OCI-LY1 (cell line): ENCODE results near the gene TAAR9.

Experiments
- H2AFZ ChIP-seq: fragments of 200-600 bp; sonication (generic), shearing (Covaris generic); 2 replicates; pipeline ENCODE4 v1.6.0; 2014; ENCODE audit warnings: antibody characterized with exemption, mild to moderate bottlenecking, low read length
- H3F3A ChIP-seq: fragments of 200-600 bp; sonication (generic), shearing (Covaris generic); 2 replicates; pipeline ENCODE4 v1.6.0; 2014; ENCODE audit warnings: mild to moderate bottlenecking, antibody characterized with exemption, low read length, moderate library complexity; ENCODE audit not compliant: insufficient read depth
- H3K27ac ChIP-seq: fragments of 200-600 bp; sonication (generic); 2 replicates; pipeline ENCODE4 v1.5.1; 2014; ENCODE audit warnings: low read length, mixed run types, mild to moderate bottlenecking, low read depth; ENCODE audit not compliant: poor library complexity, severe bottlenecking
- H3K27me3 ChIP-seq: fragments of 200-600 bp; sonication (generic); 2 replicates; pipeline ENCODE4 v1.6.0; 2014; ENCODE audit warnings: antibody characterized with exemption, mild to moderate bottlenecking, low read length, moderate library complexity; ENCODE audit not compliant: insufficient read depth
- H3K36me3 ChIP-seq: fragments of 200-600 bp; sonication (generic); 2 replicates; pipeline ENCODE4 v1.6.1; 2014; ENCODE audit warnings: mild to moderate bottlenecking, antibody characterized with exemption, low read length, moderate library complexity, mixed read lengths; ENCODE audit not compliant: insufficient read depth
- H3K4me1 ChIP-seq: fragments of 200-600 bp; sonication (generic); 2 replicates; pipeline ENCODE4 v1.5.1; 2014; ENCODE audit warnings: mild to moderate bottlenecking, low read length, moderate library complexity; ENCODE audit not compliant: insufficient read depth, severe bottlenecking
- H3K4me2 ChIP-seq: fragments of 200-600 bp; sonication (generic), shearing (Covaris generic); 2 replicates; pipeline ENCODE4 v1.6.1; 2014; ENCODE audit warnings: low read length
- H3K4me3 ChIP-seq: fragments of 200-600 bp; sonication (generic); 2 replicates; pipeline ENCODE4 v1.5.1; 2014; ENCODE audit warnings: low read length, low read depth, mild to moderate bottlenecking, mixed read lengths; ENCODE audit not compliant: poor library complexity, severe bottlenecking
- H3K79me2 ChIP-seq: fragments of 200-600 bp; shearing (Covaris generic); 2 replicates; pipeline ENCODE4 v1.6.1; 2016; ENCODE audit warnings: mixed run types, low read length, mixed read lengths; ENCODE audit not compliant: insufficient read depth
- H3K9ac ChIP-seq: fragments of 200-600 bp; sonication (generic), shearing (Covaris generic); 2 replicates; pipeline ENCODE4 v1.6.1; 2014; ENCODE audit warnings: mild to moderate bottlenecking, low read length, mixed read lengths
- H3K9me2 ChIP-seq: fragments of 200-600 bp; sonication (generic), shearing (Covaris generic); 2 replicates; pipeline ENCODE4 v1.6.1; 2014; ENCODE audit warnings: low read depth, mild to moderate bottlenecking, low read length, mixed read lengths
- H3K9me3 ChIP-seq: fragments of 200-600 bp; shearing (Covaris generic); 2 replicates; pipeline ENCODE4 v1.6.1; 2014; ENCODE audit warnings: low read length, mixed read lengths
- H4K20me1 ChIP-seq: fragments of 200-600 bp; sonication (generic), shearing (Covaris generic); 2 replicates; pipeline ENCODE4 v1.6.0; 2016; ENCODE audit warnings: mild to moderate bottlenecking, low read length; ENCODE audit not compliant: insufficient read depth
- EZH2 ChIP-seq: fragments of 200-600 bp; sonication (generic), shearing (Covaris generic); IDR thresholded peaks from 2 replicates; pipeline ENCODE4 v1.8.0; 2017; ENCODE audit warnings: borderline replicate concordance, mixed run types, mild to moderate bottlenecking, antibody characterized with exemption, low read length, moderate library complexity, mixed read lengths
- TF ChIP-seq, protein P1 (sequence below): fragments of 200-600 bp; sonication (generic), shearing (Covaris generic); IDR thresholded peaks from 2 replicates; pipeline ENCODE4 v1.5.1; 2017; ENCODE audit warnings: mild to moderate bottlenecking, antibody characterized with exemption, low read length, moderate library complexity, mixed read lengths

Gene TAAR9

DNA sequence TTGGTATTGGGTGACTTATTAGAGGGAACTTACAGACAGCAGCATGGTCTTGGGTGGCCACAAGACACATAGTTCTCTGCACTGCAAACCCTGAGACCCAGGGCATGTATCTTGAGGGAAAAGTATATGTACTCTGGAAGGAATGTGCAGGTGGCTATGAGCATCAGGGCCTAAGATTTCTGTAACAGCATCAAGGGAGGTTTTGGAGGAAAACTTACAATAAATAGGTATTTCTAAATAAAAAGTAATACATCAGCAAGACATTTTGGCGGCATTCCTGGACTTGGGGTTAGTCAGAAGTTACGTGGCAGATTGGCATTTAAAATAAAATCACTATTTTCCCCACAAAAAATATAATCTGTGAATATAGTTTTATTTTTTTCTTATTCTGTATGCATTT is 17.1 kb upstream of the TAAR9 start:
- Histone ChIP-seq H4K20me1 (no peaks in the 10 kb centered on the region), H3K9ac (no peak overlapping the region), H3K36me3 (no peaks in the 10 kb centered on the region), H3K4me3 (no peak overlapping the region), H3K4me1 (no peaks in the 10 kb centered on the region), H3K27ac (no peak overlapping the region), H3F3A (no peaks in the 10 kb centered on the region), H2AFZ (no peak overlapping the region), H3K27me3 (no peaks in the 10 kb centered on the region), H3K9me3 (no peaks in the 10 kb centered on the region), H3K79me2 (no peaks in the 10 kb centered on the region), H3K4me2 (no peak overlapping the region), H3K9me2 (no peaks in the 10 kb centered on the region)
- TF ChIP-seq, protein P1, sequence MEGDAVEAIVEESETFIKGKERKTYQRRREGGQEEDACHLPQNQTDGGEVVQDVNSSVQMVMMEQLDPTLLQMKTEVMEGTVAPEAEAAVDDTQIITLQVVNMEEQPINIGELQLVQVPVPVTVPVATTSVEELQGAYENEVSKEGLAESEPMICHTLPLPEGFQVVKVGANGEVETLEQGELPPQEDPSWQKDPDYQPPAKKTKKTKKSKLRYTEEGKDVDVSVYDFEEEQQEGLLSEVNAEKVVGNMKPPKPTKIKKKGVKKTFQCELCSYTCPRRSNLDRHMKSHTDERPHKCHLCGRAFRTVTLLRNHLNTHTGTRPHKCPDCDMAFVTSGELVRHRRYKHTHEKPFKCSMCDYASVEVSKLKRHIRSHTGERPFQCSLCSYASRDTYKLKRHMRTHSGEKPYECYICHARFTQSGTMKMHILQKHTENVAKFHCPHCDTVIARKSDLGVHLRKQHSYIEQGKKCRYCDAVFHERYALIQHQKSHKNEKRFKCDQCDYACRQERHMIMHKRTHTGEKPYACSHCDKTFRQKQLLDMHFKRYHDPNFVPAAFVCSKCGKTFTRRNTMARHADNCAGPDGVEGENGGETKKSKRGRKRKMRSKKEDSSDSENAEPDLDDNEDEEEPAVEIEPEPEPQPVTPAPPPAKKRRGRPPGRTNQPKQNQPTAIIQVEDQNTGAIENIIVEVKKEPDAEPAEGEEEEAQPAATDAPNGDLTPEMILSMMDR, result no peak
- no peak for TF ChIP-seq EZH2

DNA sequence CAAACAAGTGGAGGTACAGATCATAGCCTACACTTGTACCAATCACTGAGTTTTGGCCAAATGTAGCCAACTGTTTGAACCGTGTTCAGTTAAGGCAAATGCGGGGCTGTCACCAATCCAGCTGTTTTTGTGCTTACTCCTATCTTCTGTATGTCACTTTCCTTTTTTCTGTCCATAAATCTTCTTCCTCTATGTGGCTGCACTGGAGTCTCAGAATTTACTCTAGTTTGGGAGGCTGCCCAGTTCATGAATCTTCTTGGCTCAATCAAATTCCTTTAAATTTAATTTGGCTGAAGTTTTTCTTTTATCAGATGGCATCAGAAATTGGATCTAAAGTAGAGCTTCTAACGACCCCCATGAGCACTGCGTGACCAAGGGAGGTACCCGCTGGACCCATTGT is 13.4 kb upstream of the TAAR9 start:
- no peak overlapping the region for H3K4me2 ChIP-seq
- H3K36me3 ChIP-seq, result no peaks in the 10 kb centered on the region
- H3K79me2 ChIP-seq, result no peaks in the 10 kb centered on the region
- no peaks in the 10 kb centered on the region for H3F3A ChIP-seq
- H3K4me3 ChIP-seq, result no peak overlapping the region
- peaks cover 3% of the 10 kb centered on the region for H3K4me1 ChIP-seq
- no peaks in the 10 kb centered on the region for H3K27me3 ChIP-seq
- TF ChIP-seq EZH2, result no peak
- TF ChIP-seq, protein P1, result no peak
- H3K9ac ChIP-seq, result no peak overlapping the region
- H3K27ac ChIP-seq, result no peak overlapping the region
- H2AFZ ChIP-seq, result no peak overlapping the region
- H3K9me3 ChIP-seq, result no peaks in the 10 kb centered on the region
- H4K20me1 ChIP-seq, result no peaks in the 10 kb centered on the region
- H3K9me2 ChIP-seq, result no peaks in the 10 kb centered on the region

DNA sequence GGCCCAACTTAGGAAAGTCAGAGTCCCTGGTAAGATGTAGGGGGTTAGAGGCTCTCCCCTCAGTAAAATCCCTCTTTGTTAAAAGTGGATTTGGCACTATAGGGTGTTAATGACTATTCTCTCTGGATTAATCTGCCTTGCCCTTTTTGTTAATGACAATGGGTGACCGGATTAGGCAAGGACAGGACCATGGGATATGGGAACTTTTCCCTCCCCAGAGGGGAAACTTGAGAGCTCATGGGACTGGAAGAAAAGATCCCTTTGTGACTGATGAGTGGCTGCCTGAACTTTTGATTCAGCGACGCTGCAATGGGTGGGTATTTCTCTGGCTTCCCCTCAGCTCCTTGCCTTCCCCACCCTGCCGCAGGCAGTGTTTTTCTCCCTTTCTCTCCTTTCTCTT is 12.2 kb upstream of the TAAR9 start:
- no peaks in the 10 kb centered on the region for H3K9me3 ChIP-seq
- H2AFZ ChIP-seq, result no peak overlapping the region
- H3K27ac ChIP-seq, result no peak overlapping the region
- H3K9me2 ChIP-seq, result no peaks in the 10 kb centered on the region
- H3K79me2 ChIP-seq, result no peaks in the 10 kb centered on the region
- H3K4me1 ChIP-seq, result peaks cover 10% of the 10 kb centered on the region
- no peak overlapping the region for H3K4me2 ChIP-seq
- H4K20me1 ChIP-seq, result no peaks in the 10 kb centered on the region
- H3K4me3 ChIP-seq, result no peak overlapping the region
- no peaks in the 10 kb centered on the region for H3F3A ChIP-seq
- TF ChIP-seq EZH2, result no peak
- TF ChIP-seq, protein P1, result no peak
- no peaks in the 10 kb centered on the region for H3K27me3 ChIP-seq
- H3K9ac ChIP-seq, result no peak overlapping the region
- no peaks in the 10 kb centered on the region for H3K36me3 ChIP-seq
